HEK293 (cell line): ENCODE measurements around the gene DCLRE1C.

Source experiments
- RBAK ChIP-seq: fragments of 450-650 bp; formaldehyde crosslinking; IDR thresholded peaks from 2 replicates; pipeline ENCODE4 v1.5.1; 2016; ENCODE audit warnings: missing biosample characterization, missing genetic modification characterization
- SP2 ChIP-seq: fragments of 450-650 bp; formaldehyde crosslinking; IDR thresholded peaks from 2 replicates; pipeline ENCODE4 v1.5.1; 2016; ENCODE audit warnings: missing biosample characterization, missing genetic modification characterization
- WT1 ChIP-seq: fragments of 450-650 bp; formaldehyde crosslinking; IDR thresholded peaks from 2 replicates; pipeline ENCODE4 v1.5.1; 2016; ENCODE audit warnings: missing biosample characterization, missing genetic modification characterization
- ZBTB17 ChIP-seq: fragments of 450-650 bp; formaldehyde crosslinking; IDR thresholded peaks from 2 replicates; pipeline ENCODE4 v1.5.1; 2016; ENCODE audit warnings: missing biosample characterization, missing genetic modification characterization
- ZBTB21 ChIP-seq: fragments of 450-650 bp; formaldehyde crosslinking; IDR thresholded peaks from 2 replicates; pipeline ENCODE4 v1.5.1; 2017; ENCODE audit warnings: missing biosample characterization, missing genetic modification characterization
- ZFP69B ChIP-seq: fragments of 450-650 bp; formaldehyde crosslinking; IDR thresholded peaks from 2 replicates; pipeline ENCODE4 v1.5.1; 2016; ENCODE audit warnings: missing biosample characterization, missing genetic modification characterization
- ZNF112 ChIP-seq: fragments of 450-650 bp; formaldehyde crosslinking; IDR thresholded peaks from 2 replicates; pipeline ENCODE4 v1.5.0; 2017; ENCODE audit warnings: missing biosample characterization, missing genetic modification characterization
- ZNF114 ChIP-seq: fragments of 450-650 bp; formaldehyde crosslinking; IDR thresholded peaks from 2 replicates; pipeline ENCODE4 v1.5.0; 2017; ENCODE audit warnings: missing biosample characterization, missing genetic modification characterization
- ZNF155 ChIP-seq: fragments of 450-650 bp; formaldehyde crosslinking; IDR thresholded peaks from 2 replicates; pipeline ENCODE4 v1.5.1; 2016; ENCODE audit warnings: missing biosample characterization, missing genetic modification characterization
- ZNF239 ChIP-seq: fragments of 450-650 bp; formaldehyde crosslinking; IDR thresholded peaks from 2 replicates; pipeline ENCODE4 v1.5.1; 2016; ENCODE audit warnings: missing biosample characterization, missing genetic modification characterization
- ZNF391 ChIP-seq: fragments of 450-650 bp; formaldehyde crosslinking; IDR thresholded peaks from 2 replicates; pipeline ENCODE4 v1.5.1; 2016; ENCODE audit warnings: low read depth, missing biosample characterization, missing genetic modification characterization, borderline replicate concordance
- ZNF416 ChIP-seq: fragments of 450-650 bp; formaldehyde crosslinking; IDR thresholded peaks from 2 replicates; pipeline ENCODE4 v1.5.1; 2016; ENCODE audit warnings: missing biosample characterization, missing genetic modification characterization
- ZNF510 ChIP-seq: fragments of 450-650 bp; formaldehyde crosslinking; IDR thresholded peaks from 2 replicates; pipeline ENCODE4 v1.5.1; 2018; ENCODE audit warnings: mild to moderate bottlenecking, missing genetic modification characterization, missing biosample characterization; ENCODE audit not compliant: insufficient replicate concordance
- ZNF560 ChIP-seq: fragments of 450-650 bp; formaldehyde crosslinking; IDR thresholded peaks from 2 replicates; pipeline ENCODE4 v1.5.1; 2017; ENCODE audit warnings: missing biosample characterization, missing genetic modification characterization, borderline replicate concordance
- ZNF623 ChIP-seq: fragments of 450-650 bp; formaldehyde crosslinking; IDR thresholded peaks from 2 replicates; pipeline ENCODE4 v1.5.1; 2016; ENCODE audit warnings: missing biosample characterization, missing genetic modification characterization
- ZNF701 ChIP-seq: fragments of 450-650 bp; formaldehyde crosslinking; IDR thresholded peaks from 2 replicates; pipeline ENCODE4 v1.5.1; 2016; ENCODE audit warnings: missing biosample characterization, missing genetic modification characterization
- ZNF747 ChIP-seq: fragments of 450-650 bp; formaldehyde crosslinking; IDR thresholded peaks from 2 replicates; pipeline ENCODE4 v1.5.1; 2016; ENCODE audit warnings: missing biosample characterization, missing genetic modification characterization
- TF ChIP-seq, protein P1 (sequence below): fragments of 450-650 bp; IDR thresholded peaks from 2 replicates; pipeline ENCODE4 v1.5.1; 2018; ENCODE audit warnings: missing biosample characterization, missing genetic modification characterization
- TF ChIP-seq, protein P2 (sequence below): IDR thresholded peaks from 2 replicates; pipeline ENCODE4 v1.6.1; 2011; ENCODE audit warnings: mild to moderate bottlenecking, low read depth, low read length, borderline replicate concordance
- TF ChIP-seq, protein P3 (sequence below): fragments of 450-650 bp; formaldehyde crosslinking; IDR thresholded peaks from 2 replicates; pipeline ENCODE4 v1.5.1; 2016; ENCODE audit warnings: missing biosample characterization, missing genetic modification characterization
- TF ChIP-seq, protein P4 (sequence below): fragments of 450-650 bp; formaldehyde crosslinking; IDR thresholded peaks from 2 replicates; pipeline ENCODE4 v1.5.1; 2016; ENCODE audit warnings: missing biosample characterization, missing genetic modification characterization
- TF ChIP-seq, protein P5 (sequence below): fragments of 450-650 bp; formaldehyde crosslinking; conservative IDR thresholded peaks from 2 replicates; pipeline ENCODE4 v1.5.1; 2016; ENCODE audit warnings: low read depth, missing biosample characterization, missing genetic modification characterization
- TF ChIP-seq, protein P6 (sequence below): fragments of 450-650 bp; formaldehyde crosslinking; IDR thresholded peaks from 2 replicates; pipeline ENCODE4 v1.5.1; 2017; ENCODE audit warnings: missing biosample characterization, missing genetic modification characterization

DCLRE1C gene

DNA sequence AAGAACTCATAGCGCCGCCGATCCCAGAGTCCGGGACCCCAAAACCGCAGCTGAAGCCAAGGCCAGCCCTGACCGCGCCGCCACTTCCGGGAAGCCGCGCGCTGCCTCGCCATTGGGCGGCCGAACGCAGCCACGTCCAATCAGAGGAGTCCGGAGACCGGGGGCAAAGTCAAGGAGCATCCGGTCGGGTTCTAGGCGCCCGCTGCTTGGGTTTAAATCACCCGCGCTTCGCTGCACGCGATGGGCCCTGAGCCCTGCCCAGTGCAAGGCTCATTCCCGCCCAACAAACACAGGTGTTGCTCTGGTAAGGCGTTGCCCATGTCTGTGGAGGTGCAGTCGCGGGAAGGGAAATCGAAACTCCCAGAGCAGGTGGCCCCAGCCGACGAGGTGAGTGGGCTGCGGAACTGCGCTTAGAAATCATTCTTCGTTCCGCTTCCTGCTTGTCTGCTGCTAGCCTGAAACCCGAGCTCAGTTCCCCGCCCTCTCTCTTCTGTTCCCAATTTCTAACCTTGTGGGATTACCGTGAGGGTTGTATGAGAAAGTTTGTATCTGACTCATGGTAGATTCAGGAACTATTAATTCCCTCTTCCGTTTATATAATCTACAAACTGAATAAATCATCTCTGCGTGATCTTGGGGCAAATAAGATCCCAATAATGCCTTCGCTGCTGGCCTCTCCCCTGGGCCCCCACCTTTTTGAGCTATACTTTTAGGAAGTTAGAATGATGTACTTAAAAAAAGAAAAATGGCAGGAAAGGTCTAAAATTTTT lies at the start of gene DCLRE1C (continued):
- TF ChIP-seq, protein P1, sequence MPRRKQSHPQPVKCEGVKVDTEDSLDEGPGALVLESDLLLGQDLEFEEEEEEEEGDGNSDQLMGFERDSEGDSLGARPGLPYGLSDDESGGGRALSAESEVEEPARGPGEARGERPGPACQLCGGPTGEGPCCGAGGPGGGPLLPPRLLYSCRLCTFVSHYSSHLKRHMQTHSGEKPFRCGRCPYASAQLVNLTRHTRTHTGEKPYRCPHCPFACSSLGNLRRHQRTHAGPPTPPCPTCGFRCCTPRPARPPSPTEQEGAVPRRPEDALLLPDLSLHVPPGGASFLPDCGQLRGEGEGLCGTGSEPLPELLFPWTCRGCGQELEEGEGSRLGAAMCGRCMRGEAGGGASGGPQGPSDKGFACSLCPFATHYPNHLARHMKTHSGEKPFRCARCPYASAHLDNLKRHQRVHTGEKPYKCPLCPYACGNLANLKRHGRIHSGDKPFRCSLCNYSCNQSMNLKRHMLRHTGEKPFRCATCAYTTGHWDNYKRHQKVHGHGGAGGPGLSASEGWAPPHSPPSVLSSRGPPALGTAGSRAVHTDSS (tag by site-specific recombination), result no peak
- TF ChIP-seq ZNF239, result no peak
- TF ChIP-seq ZNF391 (tag by site-specific recombination), result peak; percentile 63; the same call in 1 of the 2 replicates
- no peak for TF ChIP-seq ZNF560
- TF ChIP-seq, protein P2, sequence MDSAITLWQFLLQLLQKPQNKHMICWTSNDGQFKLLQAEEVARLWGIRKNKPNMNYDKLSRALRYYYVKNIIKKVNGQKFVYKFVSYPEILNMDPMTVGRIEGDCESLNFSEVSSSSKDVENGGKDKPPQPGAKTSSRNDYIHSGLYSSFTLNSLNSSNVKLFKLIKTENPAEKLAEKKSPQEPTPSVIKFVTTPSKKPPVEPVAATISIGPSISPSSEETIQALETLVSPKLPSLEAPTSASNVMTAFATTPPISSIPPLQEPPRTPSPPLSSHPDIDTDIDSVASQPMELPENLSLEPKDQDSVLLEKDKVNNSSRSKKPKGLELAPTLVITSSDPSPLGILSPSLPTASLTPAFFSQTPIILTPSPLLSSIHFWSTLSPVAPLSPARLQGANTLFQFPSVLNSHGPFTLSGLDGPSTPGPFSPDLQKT, result peak; percentile 86; the same call in 1 of the 2 replicates
- no peak for TF ChIP-seq ZNF747
- TF ChIP-seq, protein P3, sequence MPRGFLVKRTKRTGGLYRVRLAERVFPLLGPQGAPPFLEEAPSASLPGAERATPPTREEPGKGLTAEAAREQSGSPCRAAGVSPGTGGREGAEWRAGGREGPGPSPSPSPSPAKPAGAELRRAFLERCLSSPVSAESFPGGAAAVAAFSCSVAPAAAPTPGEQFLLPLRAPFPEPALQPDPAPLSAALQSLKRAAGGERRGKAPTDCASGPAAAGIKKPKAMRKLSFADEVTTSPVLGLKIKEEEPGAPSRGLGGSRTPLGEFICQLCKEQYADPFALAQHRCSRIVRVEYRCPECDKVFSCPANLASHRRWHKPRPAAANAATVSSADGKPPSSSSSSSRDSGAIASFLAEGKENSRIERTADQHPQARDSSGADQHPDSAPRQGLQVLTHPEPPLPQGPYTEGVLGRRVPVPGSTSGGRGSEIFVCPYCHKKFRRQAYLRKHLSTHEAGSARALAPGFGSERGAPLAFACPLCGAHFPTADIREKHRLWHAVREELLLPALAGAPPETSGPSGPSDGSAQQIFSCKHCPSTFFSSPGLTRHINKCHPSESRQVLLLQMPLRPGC (tag by site-specific recombination), result peak; percentile 65; the same call in 1 of the 2 replicates
- TF ChIP-seq, protein P4, sequence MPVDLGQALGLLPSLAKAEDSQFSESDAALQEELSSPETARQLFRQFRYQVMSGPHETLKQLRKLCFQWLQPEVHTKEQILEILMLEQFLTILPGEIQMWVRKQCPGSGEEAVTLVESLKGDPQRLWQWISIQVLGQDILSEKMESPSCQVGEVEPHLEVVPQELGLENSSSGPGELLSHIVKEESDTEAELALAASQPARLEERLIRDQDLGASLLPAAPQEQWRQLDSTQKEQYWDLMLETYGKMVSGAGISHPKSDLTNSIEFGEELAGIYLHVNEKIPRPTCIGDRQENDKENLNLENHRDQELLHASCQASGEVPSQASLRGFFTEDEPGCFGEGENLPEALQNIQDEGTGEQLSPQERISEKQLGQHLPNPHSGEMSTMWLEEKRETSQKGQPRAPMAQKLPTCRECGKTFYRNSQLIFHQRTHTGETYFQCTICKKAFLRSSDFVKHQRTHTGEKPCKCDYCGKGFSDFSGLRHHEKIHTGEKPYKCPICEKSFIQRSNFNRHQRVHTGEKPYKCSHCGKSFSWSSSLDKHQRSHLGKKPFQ (tag by site-specific recombination), result no peak
- TF ChIP-seq WT1 (tag by site-specific recombination), result 0 out of 2 replicates have a peak, but pooled peaks have one; percentile 28
- no peak for TF ChIP-seq ZNF112 (tag by site-specific recombination)
- no peak for TF ChIP-seq ZNF416 (tag by site-specific recombination)
- no peak for TF ChIP-seq ZNF155
- TF ChIP-seq RBAK (tag by site-specific recombination), result no peak
- peak; percentile 92 for TF ChIP-seq SP2 (tag by site-specific recombination)
- TF ChIP-seq ZNF510 (tag by site-specific recombination), result no peak
- TF ChIP-seq ZNF623 (tag by site-specific recombination), result no peak
- no peak for TF ChIP-seq ZNF701 (tag by site-specific recombination)
- TF ChIP-seq ZNF114 (tag by site-specific recombination), result no peak
- TF ChIP-seq ZFP69B (tag by site-specific recombination), result peak; percentile 70; the same call in 1 of the 2 replicates
- TF ChIP-seq, protein P5, sequence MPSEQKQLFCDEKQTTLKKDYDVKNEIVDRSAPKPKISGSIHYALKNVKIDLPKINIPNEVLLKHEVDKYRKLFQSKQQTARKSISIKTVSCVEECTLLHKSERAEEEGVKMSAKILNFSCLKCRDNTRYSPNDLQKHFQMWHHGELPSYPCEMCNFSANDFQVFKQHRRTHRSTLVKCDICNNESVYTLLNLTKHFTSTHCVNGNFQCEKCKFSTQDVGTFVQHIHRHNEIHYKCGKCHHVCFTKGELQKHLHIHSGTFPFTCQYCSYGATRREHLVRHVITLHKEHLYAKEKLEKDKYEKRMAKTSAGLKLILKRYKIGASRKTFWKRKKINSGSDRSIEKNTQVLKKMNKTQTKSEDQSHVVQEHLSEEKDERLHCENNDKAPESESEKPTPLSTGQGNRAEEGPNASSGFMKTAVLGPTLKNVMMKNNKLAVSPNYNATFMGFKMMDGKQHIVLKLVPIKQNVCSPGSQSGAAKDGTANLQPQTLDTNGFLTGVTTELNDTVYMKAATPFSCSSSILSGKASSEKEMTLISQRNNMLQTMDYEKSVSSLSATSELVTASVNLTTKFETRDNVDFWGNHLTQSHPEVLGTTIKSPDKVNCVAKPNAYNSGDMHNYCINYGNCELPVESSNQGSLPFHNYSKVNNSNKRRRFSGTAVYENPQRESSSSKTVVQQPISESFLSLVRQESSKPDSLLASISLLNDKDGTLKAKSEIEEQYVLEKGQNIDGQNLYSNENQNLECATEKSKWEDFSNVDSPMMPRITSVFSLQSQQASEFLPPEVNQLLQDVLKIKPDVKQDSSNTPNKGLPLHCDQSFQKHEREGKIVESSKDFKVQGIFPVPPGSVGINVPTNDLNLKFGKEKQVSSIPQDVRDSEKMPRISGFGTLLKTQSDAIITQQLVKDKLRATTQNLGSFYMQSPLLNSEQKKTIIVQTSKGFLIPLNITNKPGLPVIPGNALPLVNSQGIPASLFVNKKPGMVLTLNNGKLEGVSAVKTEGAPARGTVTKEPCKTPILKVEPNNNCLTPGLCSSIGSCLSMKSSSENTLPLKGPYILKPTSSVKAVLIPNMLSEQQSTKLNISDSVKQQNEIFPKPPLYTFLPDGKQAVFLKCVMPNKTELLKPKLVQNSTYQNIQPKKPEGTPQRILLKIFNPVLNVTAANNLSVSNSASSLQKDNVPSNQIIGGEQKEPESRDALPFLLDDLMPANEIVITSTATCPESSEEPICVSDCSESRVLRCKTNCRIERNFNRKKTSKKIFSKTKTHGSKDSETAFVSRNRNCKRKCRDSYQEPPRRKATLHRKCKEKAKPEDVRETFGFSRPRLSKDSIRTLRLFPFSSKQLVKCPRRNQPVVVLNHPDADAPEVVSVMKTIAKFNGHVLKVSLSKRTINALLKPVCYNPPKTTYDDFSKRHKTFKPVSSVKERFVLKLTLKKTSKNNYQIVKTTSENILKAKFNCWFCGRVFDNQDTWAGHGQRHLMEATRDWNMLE, result peak; percentile 38; the same call in 1 of the 2 replicates
- TF ChIP-seq ZBTB21 (tag by site-specific recombination), result no peak
- TF ChIP-seq ZBTB17 (tag by site-specific recombination), result peak; percentile 97
- TF ChIP-seq, protein P6, sequence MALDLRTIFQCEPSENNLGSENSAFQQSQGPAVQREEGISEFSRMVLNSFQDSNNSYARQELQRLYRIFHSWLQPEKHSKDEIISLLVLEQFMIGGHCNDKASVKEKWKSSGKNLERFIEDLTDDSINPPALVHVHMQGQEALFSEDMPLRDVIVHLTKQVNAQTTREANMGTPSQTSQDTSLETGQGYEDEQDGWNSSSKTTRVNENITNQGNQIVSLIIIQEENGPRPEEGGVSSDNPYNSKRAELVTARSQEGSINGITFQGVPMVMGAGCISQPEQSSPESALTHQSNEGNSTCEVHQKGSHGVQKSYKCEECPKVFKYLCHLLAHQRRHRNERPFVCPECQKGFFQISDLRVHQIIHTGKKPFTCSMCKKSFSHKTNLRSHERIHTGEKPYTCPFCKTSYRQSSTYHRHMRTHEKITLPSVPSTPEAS, result 0 out of 2 replicates have a peak, but pooled peaks have one; percentile 8
